ENCODE measurements around the gene ABCC5. TPM values are rescaled to one million over a fixed set of nuclear protein-coding genes. Genes with fewer than 3 reads are reported as not detected.

Gene ABCC5
- total RNA-seq, 1 experiment from 2014 or later: 37.6 TPM

DNA sequence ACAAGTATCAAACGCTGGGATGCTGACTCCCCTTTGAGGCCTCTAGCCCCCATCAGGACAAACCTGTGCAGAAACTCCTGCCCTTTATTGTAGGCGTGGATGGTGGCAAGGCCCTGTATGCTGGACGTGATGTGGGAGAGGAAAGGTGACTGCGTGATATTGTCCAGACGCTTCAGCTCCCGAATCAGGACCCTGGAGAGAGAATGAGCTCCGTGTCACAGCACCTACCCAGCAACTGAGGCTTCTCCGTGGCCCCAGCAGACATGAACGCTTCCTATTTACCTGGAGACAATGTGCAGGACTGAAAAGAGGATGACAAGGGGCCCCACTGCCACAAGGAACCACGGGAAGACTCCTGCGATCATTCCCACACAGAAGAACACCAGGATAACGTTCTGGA, 68.0 kb downstream of the ABCC5 start:
- no peaks in the 10 kb centered on the region; the same call in none of the 2 replicates for H3K27me3 Mint-ChIP-seq (ENCODE audit: low read depth)
- H3K9me3 ChIP-seq (ENCODE audit: control insufficient read depth, low read depth, low read length): no peaks in the 10 kb centered on the region
- H3K27me3 ChIP-seq (ENCODE audit: insufficient read depth, low read length): no peaks in the 10 kb centered on the region
- H3K14ac ChIP-seq (ENCODE audit: insufficient read depth, low read length): no peak overlapping the region
- TF ChIP-seq, protein P1, sequence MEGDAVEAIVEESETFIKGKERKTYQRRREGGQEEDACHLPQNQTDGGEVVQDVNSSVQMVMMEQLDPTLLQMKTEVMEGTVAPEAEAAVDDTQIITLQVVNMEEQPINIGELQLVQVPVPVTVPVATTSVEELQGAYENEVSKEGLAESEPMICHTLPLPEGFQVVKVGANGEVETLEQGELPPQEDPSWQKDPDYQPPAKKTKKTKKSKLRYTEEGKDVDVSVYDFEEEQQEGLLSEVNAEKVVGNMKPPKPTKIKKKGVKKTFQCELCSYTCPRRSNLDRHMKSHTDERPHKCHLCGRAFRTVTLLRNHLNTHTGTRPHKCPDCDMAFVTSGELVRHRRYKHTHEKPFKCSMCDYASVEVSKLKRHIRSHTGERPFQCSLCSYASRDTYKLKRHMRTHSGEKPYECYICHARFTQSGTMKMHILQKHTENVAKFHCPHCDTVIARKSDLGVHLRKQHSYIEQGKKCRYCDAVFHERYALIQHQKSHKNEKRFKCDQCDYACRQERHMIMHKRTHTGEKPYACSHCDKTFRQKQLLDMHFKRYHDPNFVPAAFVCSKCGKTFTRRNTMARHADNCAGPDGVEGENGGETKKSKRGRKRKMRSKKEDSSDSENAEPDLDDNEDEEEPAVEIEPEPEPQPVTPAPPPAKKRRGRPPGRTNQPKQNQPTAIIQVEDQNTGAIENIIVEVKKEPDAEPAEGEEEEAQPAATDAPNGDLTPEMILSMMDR (conservative IDR thresholded peaks at IDR 0.05): no peak
- no peak overlapping the region for H4K8ac ChIP-seq (replicated peaks; ENCODE audit: insufficient read length, low read depth, low read length)
- H4K5ac ChIP-seq (ENCODE audit: insufficient read length, low read depth, low read length): no peak overlapping the region
- H3K56ac ChIP-seq (ENCODE audit: insufficient read length, low read depth, low read length): no peak overlapping the region
- no CpG with 5 or more reads among the region's 12 CpGs for WGBS (ENCODE audit: extremely low coverage, insufficient read length, low lambda C conversion rate)
- peaks cover 31 to 57% (median 46%) of the 10 kb centered on the region in 3 experiments for H3K36me3 Mint-ChIP-seq (ENCODE audit: insufficient read depth in 1 of 3, low read depth in 3 of 3)
- H4K91ac ChIP-seq (ENCODE audit: insufficient read length, low read depth, low read length): no peak overlapping the region
- H2AFZ ChIP-seq (ENCODE audit: low read length): no peak overlapping the region
- no peak overlapping the region for H2BK5ac ChIP-seq (ENCODE audit: insufficient read length, low read length)
- no peak overlapping the region for H2BK20ac ChIP-seq (ENCODE audit: low read depth, low read length, poor library complexity, severe bottlenecking)
- H4K20me1 ChIP-seq (ENCODE audit: control insufficient read depth, insufficient read depth, insufficient read length): no peaks in the 10 kb centered on the region
- H3K18ac ChIP-seq (ENCODE audit: insufficient read length, low read depth, low read length): no peak overlapping the region
- H3K79me1 ChIP-seq (ENCODE audit: insufficient read depth, low read depth, low read length, poor library complexity, severe bottlenecking): no peaks in the 10 kb centered on the region
- H3K27ac ChIP-seq (ENCODE audit: insufficient read length, low read depth, low read length): no peak overlapping the region
- H2BK15ac ChIP-seq (ENCODE audit: low read depth, low read length): no peak overlapping the region
- peak overlapping the region in 1 of 3 experiments; percentile 14; a peak in 1 of 7 replicates for H3K27ac Mint-ChIP-seq
- no peaks in the 10 kb centered on the region for H3K79me2 ChIP-seq (ENCODE audit: insufficient read depth, low read length)
- no peak for DNase-seq
- H3K4ac ChIP-seq (ENCODE audit: low read depth, low read length): no peak overlapping the region
- H2BK120ac ChIP-seq (ENCODE audit: low read depth, low read length, poor library complexity, severe bottlenecking): no peak overlapping the region
- H2AK5ac ChIP-seq (ENCODE audit: insufficient read length, low read length): no peak overlapping the region
- H3K4me3 Mint-ChIP-seq: no peak overlapping the region
- no peak overlapping the region for H2BK12ac ChIP-seq (ENCODE audit: insufficient read length, low read depth, low read length)
- no peak overlapping the region for H3K23ac ChIP-seq (ENCODE audit: insufficient read length, low read depth, low read length)
- peaks cover 29 to 30% of the 10 kb centered on the region in 2 experiments for H3K4me1 Mint-ChIP-seq
- H3K23me2 ChIP-seq (ENCODE audit: insufficient read length, low read depth, low read length, poor library complexity, severe bottlenecking): no peaks in the 10 kb centered on the region
- no peaks in the 10 kb centered on the region for H3K9me3 Mint-ChIP-seq
- H3K4me2 ChIP-seq (ENCODE audit: insufficient read depth, insufficient read length, low read length): no peak overlapping the region
- no peak overlapping the region for H3T11ph ChIP-seq (ENCODE audit: low read length)
- no peaks in the 10 kb centered on the region; the same call in 1 of the 2 replicates for H3K4me1 ChIP-seq (ENCODE audit: insufficient read depth, low read length)
- no peak overlapping the region for H3K9ac ChIP-seq (ENCODE audit: extremely low read depth, insufficient read length, low read length)
